Tibial artery (tissue), 4 donors: ENCODE results near the gene GLT6D1.

Experiments
- DNase-seq, 2 donors: peaks; one replicate each; pipeline ENCODE4 v3.0.0-alpha.2; 2019
- H3K27ac ChIP-seq, 2 donors: fragments of 200-600 bp; sonication (generic) in 1 of 2; 1 replicate in 1 of 2; 2 replicates in 1 of 2; pipeline ENCODE4 v1.5.1; 2018 to 2019; ENCODE audit warnings: mild to moderate bottlenecking in 1 of 2
- H3K27me3 ChIP-seq, 2 donors: fragments of 200-600 bp; sonication (generic) in 1 of 2; one replicate each; pipeline versions ENCODE4 v1.5.1 to v1.6.0; 2016 to 2019
- H3K36me3 ChIP-seq, 3 donors: fragments of 200-600 bp; sonication (generic) in 2 of 3; one replicate each; pipeline ENCODE4 v1.5.1; 2016 to 2019; ENCODE audit warnings: mild to moderate bottlenecking in 2 of 3
- H3K4me1 ChIP-seq, 4 donors: fragments of 200-600 bp; sonication (generic) in 2 of 4; 1 replicate in 3 of 4; 2 replicates in 1 of 4; pipeline ENCODE4 v1.5.1; 2016 to 2019
- H3K4me3 ChIP-seq, 2 donors: fragments of 200-600 bp; sonication (generic) in 1 of 2; 1 replicate in 1 of 2; 2 replicates in 1 of 2; pipeline ENCODE4 v1.5.1; 2018 to 2019; ENCODE audit warnings: mild to moderate bottlenecking in 2 of 2
- H3K9me3 ChIP-seq, 3 donors: fragments of 200-600 bp; sonication (generic) in 1 of 3; one replicate each; pipeline ENCODE4 v1.5.1; 2016 to 2019
- intact Hi-C: fragments of 100-400 bp; cut with DNase I; formaldehyde crosslinking; loops from one replicate; pipeline ENCODE4 v1.15.0; 2023; ENCODE audit warnings: low total_unique reads
- TF ChIP-seq, protein P1 (sequence below), 2 experiments: fragments of 200-600 bp in 1 of 2; fragments of 450-650 bp in 1 of 2; IDR thresholded peaks; one replicate each; pipeline ENCODE4 v1.5.1; 2017 to 2019; ENCODE audit warnings: antibody characterized with exemption in 2 of 2, mild to moderate bottlenecking in 1 of 2, moderate library complexity in 1 of 2

GLT6D1 gene

DNA sequence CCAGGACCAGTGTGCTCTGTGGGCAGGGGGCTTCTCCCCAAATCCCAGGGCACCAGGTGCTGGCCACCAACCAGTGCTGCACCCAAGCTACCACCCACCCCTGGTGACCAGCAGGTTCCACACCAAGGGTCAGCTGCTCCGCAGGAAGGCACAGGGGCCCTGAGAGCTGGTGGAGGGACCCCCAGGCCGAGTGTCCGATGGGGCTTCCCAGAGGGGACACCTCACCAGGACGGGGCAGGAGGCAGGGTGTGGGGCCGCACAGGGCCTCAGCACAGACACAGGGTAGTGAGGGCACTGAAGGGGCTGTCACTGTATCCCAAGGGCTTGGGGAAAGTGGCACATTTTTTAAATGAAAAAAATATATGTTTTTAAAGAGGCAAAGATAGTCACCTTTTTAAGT, 41.8 kb upstream of the GLT6D1 start:
- no peak for DNase-seq
- no peak overlapping the region for H3K4me3 ChIP-seq
- intact Hi-C loops = no loop called here
- H3K27ac ChIP-seq = no peak overlapping the region
- peaks cover 0 to 57% of the 10 kb centered on the region in 2 donors for H3K27me3 ChIP-seq
- H3K36me3 ChIP-seq = no peaks in the 10 kb centered on the region
- TF ChIP-seq, protein P1, sequence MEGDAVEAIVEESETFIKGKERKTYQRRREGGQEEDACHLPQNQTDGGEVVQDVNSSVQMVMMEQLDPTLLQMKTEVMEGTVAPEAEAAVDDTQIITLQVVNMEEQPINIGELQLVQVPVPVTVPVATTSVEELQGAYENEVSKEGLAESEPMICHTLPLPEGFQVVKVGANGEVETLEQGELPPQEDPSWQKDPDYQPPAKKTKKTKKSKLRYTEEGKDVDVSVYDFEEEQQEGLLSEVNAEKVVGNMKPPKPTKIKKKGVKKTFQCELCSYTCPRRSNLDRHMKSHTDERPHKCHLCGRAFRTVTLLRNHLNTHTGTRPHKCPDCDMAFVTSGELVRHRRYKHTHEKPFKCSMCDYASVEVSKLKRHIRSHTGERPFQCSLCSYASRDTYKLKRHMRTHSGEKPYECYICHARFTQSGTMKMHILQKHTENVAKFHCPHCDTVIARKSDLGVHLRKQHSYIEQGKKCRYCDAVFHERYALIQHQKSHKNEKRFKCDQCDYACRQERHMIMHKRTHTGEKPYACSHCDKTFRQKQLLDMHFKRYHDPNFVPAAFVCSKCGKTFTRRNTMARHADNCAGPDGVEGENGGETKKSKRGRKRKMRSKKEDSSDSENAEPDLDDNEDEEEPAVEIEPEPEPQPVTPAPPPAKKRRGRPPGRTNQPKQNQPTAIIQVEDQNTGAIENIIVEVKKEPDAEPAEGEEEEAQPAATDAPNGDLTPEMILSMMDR (IDR thresholded peaks at IDR 0.05) = no peak
- no peaks in the 10 kb centered on the region for H3K4me1 ChIP-seq
- no peaks in the 10 kb centered on the region for H3K9me3 ChIP-seq

DNA sequence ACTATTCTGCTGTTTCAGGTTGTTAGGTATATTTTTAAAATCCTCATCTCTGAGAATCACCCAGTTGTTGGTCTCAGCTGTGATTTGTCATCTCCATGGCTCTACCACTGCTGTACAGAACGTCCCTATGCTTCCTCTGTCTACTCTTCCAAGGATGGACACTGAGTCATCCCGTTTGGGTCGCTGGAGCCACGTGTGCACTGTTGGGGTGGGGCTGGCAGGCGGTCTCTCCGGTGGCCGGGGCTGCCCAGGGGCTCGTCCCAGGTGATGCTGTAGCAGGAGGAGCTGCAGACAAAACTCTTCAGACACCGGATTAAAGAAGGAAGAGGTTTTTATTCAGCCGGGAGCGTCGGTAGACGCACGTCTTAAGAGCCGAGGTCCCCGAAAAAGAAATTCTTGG, 40.7 kb upstream of the GLT6D1 start:
- H3K27me3 ChIP-seq = peaks cover 0 to 48% of the 10 kb centered on the region in 2 donors
- intact Hi-C loops = no loop called here
- DNase-seq = no peak
- no peaks in the 10 kb centered on the region for H3K9me3 ChIP-seq
- H3K27ac ChIP-seq = no peak overlapping the region
- TF ChIP-seq, protein P1 (IDR thresholded peaks at IDR 0.05) = no peak
- no peak overlapping the region for H3K4me3 ChIP-seq
- H3K36me3 ChIP-seq = no peaks in the 10 kb centered on the region
- no peaks in the 10 kb centered on the region for H3K4me1 ChIP-seq

DNA sequence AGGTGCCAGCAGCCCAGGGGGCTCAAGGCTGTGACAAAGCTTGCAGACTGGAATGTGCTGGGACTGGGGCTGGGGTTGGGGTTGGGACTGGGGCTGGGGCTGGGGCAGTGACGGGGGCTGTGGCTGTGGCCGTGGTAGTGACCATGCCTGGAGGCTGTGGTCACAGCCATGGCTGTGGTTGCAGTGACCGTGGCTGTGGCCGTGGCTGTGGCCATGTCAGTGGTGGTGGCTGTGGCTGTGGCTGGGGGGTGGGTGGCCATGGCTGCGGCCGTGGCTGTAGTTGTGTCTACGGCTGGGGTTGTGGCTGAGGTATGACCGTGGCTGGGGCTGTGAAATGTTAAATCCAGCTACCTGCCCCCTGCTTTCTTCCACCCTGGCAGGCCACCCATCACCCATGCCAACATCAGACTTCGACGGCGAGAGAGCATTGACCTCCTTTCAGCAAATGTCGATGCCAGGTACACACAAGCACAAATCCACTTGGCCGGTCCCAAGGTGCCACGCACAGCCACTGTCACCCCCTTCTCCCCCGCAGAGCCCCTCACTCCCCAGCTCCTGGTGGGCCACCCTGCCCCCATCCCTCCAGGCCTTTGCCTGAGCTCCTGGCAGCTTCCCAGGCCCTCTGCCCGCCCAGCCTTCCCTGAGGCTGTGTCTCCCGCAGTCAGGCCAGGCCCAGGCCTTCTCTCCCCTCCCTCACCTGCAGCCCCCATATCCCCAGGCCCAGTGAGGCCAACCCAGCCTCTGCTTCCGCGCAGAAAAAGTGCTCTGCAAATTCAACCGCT, 39.1 kb upstream of the GLT6D1 start:
- H3K36me3 ChIP-seq = no peaks in the 10 kb centered on the region
- H3K4me1 ChIP-seq = no peaks in the 10 kb centered on the region
- no peak for DNase-seq
- intact Hi-C loops = no loop called here
- H3K27me3 ChIP-seq = peaks cover 0 to 32% of the 10 kb centered on the region in 2 donors
- TF ChIP-seq, protein P1 (IDR thresholded peaks at IDR 0.05) = no peak
- no peaks in the 10 kb centered on the region for H3K9me3 ChIP-seq
- H3K4me3 ChIP-seq = no peak overlapping the region
- no peak overlapping the region for H3K27ac ChIP-seq

DNA sequence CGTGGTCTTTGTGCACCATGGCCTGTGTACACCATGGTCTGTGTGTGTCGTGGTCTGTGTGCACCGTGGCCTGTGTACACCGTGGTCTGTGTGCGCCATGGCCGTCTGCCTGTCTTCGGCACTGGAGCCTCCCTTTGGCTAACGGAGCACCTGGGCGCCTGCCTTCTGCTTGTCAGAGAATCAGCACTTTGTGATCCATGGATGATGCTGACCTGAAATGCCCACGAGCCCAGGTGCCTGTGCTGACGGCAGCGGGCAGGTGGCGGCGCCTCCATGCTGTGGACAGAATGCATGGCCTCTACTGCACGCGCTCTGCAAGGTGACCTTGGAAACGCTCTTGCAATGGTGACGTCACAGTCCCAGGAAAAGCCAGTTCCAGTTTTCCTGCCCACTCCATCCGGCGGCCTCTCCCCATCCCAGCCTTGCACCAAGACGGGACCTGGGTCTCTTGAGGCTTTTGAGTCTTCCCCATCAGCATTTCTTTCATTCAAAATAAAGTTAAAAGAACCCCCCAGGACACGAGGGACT, 38.4 kb upstream of the GLT6D1 start:
- H3K27me3 ChIP-seq = peaks cover 0 to 28% of the 10 kb centered on the region in 2 donors
- no peak for DNase-seq
- no peak overlapping the region for H3K4me3 ChIP-seq
- H3K9me3 ChIP-seq = no peaks in the 10 kb centered on the region
- TF ChIP-seq, protein P1 (IDR thresholded peaks at IDR 0.05) = no peak
- H3K36me3 ChIP-seq = no peaks in the 10 kb centered on the region
- intact Hi-C loops = no loop called here
- H3K4me1 ChIP-seq = no peaks in the 10 kb centered on the region
- no peak overlapping the region for H3K27ac ChIP-seq

DNA sequence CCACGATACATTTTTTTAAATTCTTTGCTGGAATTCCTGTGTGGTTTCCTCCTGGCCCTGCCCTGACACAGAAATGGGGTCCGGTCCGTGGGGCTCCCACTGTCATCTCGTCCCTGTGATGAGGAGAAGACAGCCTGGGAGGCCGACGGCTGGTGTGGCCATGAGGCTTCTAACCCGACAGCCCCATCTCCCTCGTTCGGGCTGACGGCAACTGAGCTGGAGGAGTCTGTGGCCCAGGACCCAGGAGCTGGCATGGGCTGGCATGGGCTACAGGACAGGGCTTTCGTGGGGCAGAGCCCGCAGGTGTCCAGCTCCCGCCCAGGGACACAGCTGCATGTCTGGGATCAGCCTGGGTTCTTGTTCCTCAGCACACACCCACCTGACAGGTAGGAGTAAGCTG, 37.6 kb upstream of the GLT6D1 start:
- TF ChIP-seq, protein P1 (IDR thresholded peaks at IDR 0.05) = no peak
- Histone ChIP-seq H3K36me3 (no peaks in the 10 kb centered on the region), H3K27ac (no peak overlapping the region), H3K27me3 (peaks cover 0 to 26% of the 10 kb centered on the region in 2 donors), H3K9me3 (no peaks in the 10 kb centered on the region), H3K4me1 (no peaks in the 10 kb centered on the region), H3K4me3 (no peak overlapping the region)
- intact Hi-C loops = no loop called here
- no peak for DNase-seq
